K562 (cell line): ENCODE data around the gene RNF217. TPM values are rescaled to one million over a fixed set of nuclear protein-coding genes. Genes with fewer than 3 reads are reported as not detected.
A peak's percentile ranks its signal among the peaks of the same experiment; 100 is the strongest.

Source experiments
- ATAC-seq: fragments of 200-7000 bp; cut with Tn5 transposase; 3 replicates; pipeline ENCODE4 v1.9.1; 2020; ENCODE audit warnings: moderate library complexity
- BruUV-seq: library from RNA; stranded (reverse); fragments of 400-500 nt; replicated peaks from 2 replicates; lab custom pipeline; 2021; lab: Mats Ljungman, UMichigan
- CTCF ChIA-PET: fragments of 300-600 bp; formaldehyde crosslinking; extraction: SDS; loops from one replicate; lab custom pipeline; 2021; ENCODE audit warnings: low intra/inter-chr PET ratio; lab: Yijun Ruan, JAX
- POLR2A ChIA-PET: fragments of 300-600, 350-650 bp; sonication (Branson Sonifier 250); formaldehyde crosslinking; extraction: SDS; loops from one replicate; lab custom pipeline; 2021; ENCODE audit warnings: antibody characterized with exemption, inconsistent platforms; lab: Yijun Ruan, JAX
- DNase-seq, 4 experiments: peaks; one replicate each; pipeline versions ENCODE4 v3.0.0 to v3.0.0-alpha.2; 2011 to 2018; ENCODE audit warnings: low spot score in 3 of 4, mixed read lengths in 3 of 4; ENCODE audit errors: extremely low read depth in 1 of 4
- FAIRE-seq: peaks from 2 replicates; lab custom pipeline; 2011; peaks lifted over from hg19 to GRCh38; lab: Jason Lieb, UNC
- H2AFZ ChIP-seq: 2 replicates; pipeline ENCODE4 v1.6.0; 2011; ENCODE audit warnings: low read depth, low read length, control low read depth, inconsistent platforms
- H3K27ac ChIP-seq: fragments of 200-600 bp; 3 replicates; pipeline ENCODE4 v1.8.0; 2011; ENCODE audit warnings: low read depth, mild to moderate bottlenecking, control low read depth, inconsistent platforms, low read length, moderate library complexity, mixed read lengths; ENCODE audit errors: extremely low read depth
- H3K27me3 ChIP-seq, 2 experiments: fragments of 300-600 bp in 1 of 2; 2 replicates in 1 of 2; 3 replicates in 1 of 2; pipeline versions ENCODE4 v1.6.0 to v1.8.0; 2011; ENCODE audit warnings: inconsistent platforms in 2 of 2, low read length in 2 of 2, mild to moderate bottlenecking in 1 of 2, mixed read lengths in 1 of 2, moderate library complexity in 1 of 2; ENCODE audit not compliant: control insufficient read depth in 2 of 2, insufficient read depth in 2 of 2
- H3K36me3 ChIP-seq: fragments of 300-600 bp; 3 replicates; pipeline ENCODE4 v1.8.0; 2011; ENCODE audit warnings: mild to moderate bottlenecking, low read length, inconsistent platforms; ENCODE audit not compliant: control insufficient read depth, insufficient read depth
- H3K4me1 ChIP-seq, 2 experiments: fragments of 200-600 bp in 1 of 2; replicated peaks in 1 of 2; 2 replicates in 1 of 2; 3 replicates in 1 of 2; pipeline versions ENCODE4 v1.5.1 to v1.8.0; 2011; ENCODE audit warnings: inconsistent platforms in 2 of 2, low read length in 2 of 2, mild to moderate bottlenecking in 1 of 2, mixed read lengths in 1 of 2, moderate library complexity in 1 of 2; ENCODE audit not compliant: control insufficient read depth in 2 of 2, insufficient read depth in 2 of 2
- H3K4me2 ChIP-seq: 2 replicates; pipeline ENCODE4 v1.6.1; 2011; ENCODE audit warnings: low read length, control low read depth, inconsistent platforms, mixed read lengths; ENCODE audit not compliant: insufficient read depth
- H3K4me3 ChIP-seq: fragments of 200-600 bp; sonication (generic), shearing (Covaris generic); 2 replicates; pipeline ENCODE4 v1.5.1; 2016; ENCODE audit warnings: control low read depth, inconsistent platforms
- H3K79me2 ChIP-seq: fragments of 200-600 bp; 3 replicates; pipeline ENCODE4 v1.8.0; 2011; ENCODE audit warnings: low read length, inconsistent platforms; ENCODE audit not compliant: control insufficient read depth, insufficient read depth
- H3K9ac ChIP-seq, 2 experiments: 2 replicates each; pipeline versions ENCODE4 v1.6.0 to v1.6.1; 2011; ENCODE audit warnings: low read depth in 2 of 2, low read length in 2 of 2, control low read depth in 1 of 2, inconsistent platforms in 1 of 2, mild to moderate bottlenecking in 1 of 2, mixed read lengths in 1 of 2; ENCODE audit not compliant: insufficient read depth in 1 of 2
- H3K9me1 ChIP-seq: one replicate; pipeline ENCODE4 v1.6.0; 2011; ENCODE audit warnings: inconsistent platforms, mild to moderate bottlenecking, low read length, moderate library complexity; ENCODE audit not compliant: control insufficient read depth, insufficient read depth
- H3K9me3 ChIP-seq: replicated peaks from 2 replicates; pipeline ENCODE4 v1.5.1; 2011; ENCODE audit warnings: low read depth, low read length, inconsistent platforms; ENCODE audit not compliant: control insufficient read depth, insufficient read depth
- H4K20me1 ChIP-seq: replicated peaks from 2 replicates; pipeline ENCODE4 v1.6.1; 2011; ENCODE audit warnings: low read length, inconsistent platforms, mixed read lengths; ENCODE audit not compliant: control insufficient read depth, insufficient read depth
- CBX8 ChIP-seq: fragments of 200-600 bp; sonication (generic); IDR thresholded peaks from 2 replicates; pipeline ENCODE4 v1.6.1; 2012; ENCODE audit warnings: borderline replicate concordance, mixed run types, low read depth, mild to moderate bottlenecking, moderate library complexity, mixed read lengths, low read length, control low read depth, inconsistent platforms; ENCODE audit not compliant: poor library complexity, severe bottlenecking; ENCODE audit errors: extremely low read depth
- CTCF ChIP-seq, 3 experiments: IDR thresholded peaks in 2 of 3; conservative IDR thresholded peaks in 1 of 3; 2 replicates each; pipeline ENCODE4 v1.5.1; 2011 to 2012; ENCODE audit warnings: low read length in 3 of 3, mild to moderate bottlenecking in 3 of 3, control low read depth in 2 of 3, improper control_type of control experiment in 1 of 3, inconsistent platforms in 1 of 3, low read depth in 1 of 3, mixed read lengths in 1 of 3, moderate library complexity in 1 of 3; ENCODE audit not compliant: insufficient read depth in 2 of 3
- DPF2 ChIP-seq: fragments of 450-650 bp; IDR thresholded peaks from 2 replicates; pipeline ENCODE4 v1.6.1; 2016
- FOXM1 ChIP-seq, 2 experiments: fragments of 450-650 bp in 1 of 2; sonication (generic) in 1 of 2; formaldehyde crosslinking in 1 of 2; IDR thresholded peaks; 2 replicates each; pipeline versions ENCODE4 v1.6.1 to v1.9.0; 2017 to 2022; ENCODE audit warnings: low read depth in 2 of 2, mild to moderate bottlenecking in 2 of 2, missing genetic modification reagents in 1 of 2, moderate library complexity in 1 of 2
- MITF ChIP-seq: IDR thresholded peaks from 2 replicates; pipeline ENCODE4 v1.6.1; 2014; ENCODE audit warnings: antibody characterized with exemption
- NR1H2 ChIP-seq: sonication (generic); formaldehyde crosslinking; IDR thresholded peaks from 2 replicates; pipeline ENCODE4 v1.4.0; 2020; ENCODE audit warnings: mild to moderate bottlenecking, missing genetic modification reagents
- RERE ChIP-seq: sonication (generic); formaldehyde crosslinking; IDR thresholded peaks from 2 replicates; pipeline ENCODE4 v1.8.0; 2023; ENCODE audit warnings: missing genetic modification reagents, mild to moderate bottlenecking, borderline replicate concordance
- YY1 ChIP-seq, 3 experiments: IDR thresholded peaks; 2 replicates each; pipeline ENCODE4 v1.6.1; 2011; ENCODE audit warnings: low read length in 2 of 3, mild to moderate bottlenecking in 2 of 3, moderate library complexity in 2 of 3, borderline replicate concordance in 1 of 3, control low read depth in 1 of 3, low read depth in 1 of 3; ENCODE audit not compliant: insufficient read depth in 3 of 3, insufficient replicate concordance in 2 of 3, control insufficient read depth in 1 of 3, insufficient read length in 1 of 3; ENCODE audit errors: extremely low read depth in 1 of 3
- WGBS: fragments of 100-300 bp; shearing (Covaris generic); methylation state at CpG from one replicate; pipeline ENCODE4 v1.1.6; 2016; ENCODE audit warnings: low coverage, mixed read lengths; ENCODE audit not compliant: insufficient coverage; ENCODE audit errors: missing lambda C conversion rate; 5-methylcytosine and 5-hydroxymethylcytosine counted together
- in situ Hi-C: fragments of 300-500 bp; cut with MboI; formaldehyde crosslinking; loops from 4 replicates; pipeline ENCODE4 v1.15.0; 2018; ENCODE audit warnings: inconsistent platforms, mixed read lengths
- intact Hi-C: fragments of 100-400 bp; cut with micrococcal nuclease; formaldehyde crosslinking; loops from 2 replicates; pipeline ENCODE4 v1.14.2; 2022
- polyA plus RNA-seq, 8 experiments: library from polyadenylated mRNA; depleted of rRNA in 4 of 8; stranded (reverse) in 5 of 8; unstranded in 3 of 8; fragments of >200 nt; fragmentation: Nextera tagmentation in 2 of 8; fragmentation: Illumina TruSeq in 1 of 8; extraction: Ambion mirVana in 2 of 8; extraction: Trizol in 1 of 8; gene quantifications; 2 replicates each; pipeline versions ENCODE4 v1.2.1 to v1.2.3, GENCODE V29; 2011 to 2014; ENCODE audit warnings: inconsistent platforms in 1 of 8, missing spikeins in 1 of 8
- total RNA-seq, 7 experiments: library from RNA; depleted of rRNA in 6 of 7; stranded (reverse); fragments of >200 nt in 6 of 7; fragmentation: Illumina TruSeq in 2 of 7; extraction: Trizol in 2 of 7; gene quantifications; 2 replicates each; pipeline versions ENCODE4 v1.2.1 to v1.2.3, GENCODE V29; 2011 to 2021; ENCODE audit warnings: low replicate concordance in 1 of 7

Gene RNF217
- total and polyA plus RNA-seq, 9 of the 15 experiments (the other 6 are each of a cell fraction or from before 2014, with no cell fraction given) = 2.9 to 25.6 (median 12.0) TPM

GRCh38 chr6:125075741-125076481 is 113.7 kb downstream of the RNF217 start (continued):
- no peak for TF ChIP-seq MITF
- 0 out of 2 replicates have a peak, but pooled peaks have one; percentile 45 for TF ChIP-seq DPF2

DNA sequence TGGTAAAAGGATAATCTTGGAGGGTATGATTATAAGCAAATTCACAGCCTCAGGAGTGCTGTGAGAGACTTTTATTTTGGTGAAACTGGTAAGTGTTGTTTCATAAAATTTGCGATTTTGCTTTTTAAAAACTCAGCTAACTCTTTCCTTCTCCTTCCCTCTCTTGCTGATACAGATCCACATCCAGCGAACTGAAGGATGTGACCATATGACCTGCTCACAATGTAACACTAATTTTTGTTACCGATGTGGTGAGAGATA is 114.2 kb downstream of the RNF217 start:
- Histone ChIP-seq H3K9me1 (no peaks in the 10 kb centered on the region), H3K9me3 (no peaks in the 10 kb centered on the region), H2AFZ (no peak overlapping the region), H3K79me2 (peaks cover 28% of the 10 kb centered on the region), H3K4me1 (peaks cover 3 to 27% of the 10 kb centered on the region in 2 experiments; a peak in 3 of 5 replicates), H3K4me2 (0 out of 2 replicates have a peak overlapping the region, but pooled peaks have one; percentile 7), H3K27ac (peak overlapping the region; percentile 2; the same call in 2 of the 3 replicates), H4K20me1 (no peaks in the 10 kb centered on the region), H3K36me3 (peaks cover 58% of the 10 kb centered on the region), H3K27me3 (no peaks in the 10 kb centered on the region), H3K9ac (no peak overlapping the region), H3K4me3 (no peak overlapping the region)
- 21% methylated on average over 3 of the region's 3 CpGs for WGBS
- FAIRE-seq (no peak), ATAC-seq (peak; percentile 21; the same call in 2 of the 3 replicates), DNase-seq (no peak)
- ChIA-PET POLR2A (no interaction called here), CTCF (no interaction called here)
- no TSS peak for BruUV-seq
- intact Hi-C loops (no loop called here), in situ Hi-C loops (no loop called here)
- TF ChIP-seq FOXM1 (IDR thresholded peaks at IDR 0.05; ENCODE audit: low read depth) (0 out of 2 replicates have a peak, but pooled peaks have one; percentile 1), FOXM1 (CRISPR knock-in tag; IDR thresholded peaks at IDR 0.05; ENCODE audit: low read depth) (no peak), RERE (CRISPR knock-in tag) (no peak), CTCF (IDR thresholded peaks at IDR 0.05 in 2 of 3, conservative IDR thresholded peaks at IDR 0.05 in 1 of 3; ENCODE audit: insufficient read depth in 2 of 3, low read depth in 1 of 3, low read length in 3 of 3) (no peak), NR1H2 (no peak), YY1 (IDR thresholded peaks at IDR 0.05; ENCODE audit: borderline replicate concordance in 1 of 3, control insufficient read depth in 1 of 3, extremely low read depth in 1 of 3, insufficient read depth in 3 of 3, insufficient read length in 1 of 3, insufficient replicate concordance in 2 of 3, low read depth in 1 of 3, low read length in 2 of 3) (no peak), CBX8 (no peak)
